Measurements from ENCODE around the gene RPL37A.
A peak's percentile ranks its signal among the peaks of the same experiment; 100 is the strongest.

The RPL37A gene

GRCh38 chr2:216478151-216478550 is 20.5 kb upstream of the RPL37A start:
- TF ChIP-seq ZNF274 (IDR thresholded peaks at IDR 0.05; ENCODE audit: low read depth, low read length), result no peak
- H3K4me3 ChIP-seq (ENCODE audit: low read length), result no peak overlapping the region

DNA sequence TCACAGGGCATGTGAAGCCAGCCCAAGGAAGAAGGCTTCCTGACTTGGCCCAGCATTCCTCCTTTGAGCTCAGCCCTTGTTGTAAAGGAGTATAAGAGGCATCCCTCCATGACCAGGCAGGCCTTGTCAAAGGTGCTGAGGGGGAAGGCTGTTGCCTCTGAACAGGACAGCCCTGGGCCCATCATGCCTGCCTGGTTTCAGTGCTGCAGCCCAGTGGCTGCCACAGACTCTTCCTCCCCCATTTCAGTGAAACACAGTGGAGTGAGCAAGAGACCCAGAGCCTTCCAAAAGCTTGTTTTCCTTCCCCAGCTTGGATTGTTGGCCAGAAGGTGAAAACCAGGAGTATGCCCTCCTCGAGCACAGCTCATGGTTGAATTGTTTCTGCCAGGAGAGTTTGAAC is 19.9 kb upstream of the RPL37A start:
- no peak for TF ChIP-seq ZNF274 (IDR thresholded peaks at IDR 0.05; ENCODE audit: low read depth, low read length)
- no peak overlapping the region for H3K4me3 ChIP-seq (ENCODE audit: low read length)

- no peak for TF ChIP-seq ZNF274 (IDR thresholded peaks at IDR 0.05; ENCODE audit: low read depth, low read length)
- no peak overlapping the region for H3K4me3 ChIP-seq (ENCODE audit: low read length)
These were observed 18.4 kb upstream of the RPL37A start for GRCh38 chr2:216480221-216480620.

DNA sequence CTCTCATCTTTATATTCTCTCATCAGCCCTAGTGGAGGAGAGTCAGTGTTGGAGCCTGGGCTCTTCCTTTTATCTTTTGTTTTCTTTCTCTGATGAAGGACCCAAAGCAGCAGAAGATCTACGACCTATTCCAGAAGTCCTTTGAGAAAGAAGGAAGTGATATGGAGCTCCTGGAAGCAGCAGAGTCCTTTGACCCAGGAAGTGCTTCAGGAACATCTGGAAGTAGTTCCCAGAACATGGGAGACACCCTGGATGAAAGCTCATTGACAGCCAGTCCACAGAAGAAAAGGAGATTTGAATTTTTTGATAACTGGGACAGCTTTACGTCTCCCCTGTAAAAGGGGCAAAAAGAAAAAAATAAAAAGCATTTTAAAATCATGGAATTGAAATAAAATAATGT is 16.0 kb upstream of the RPL37A start:
- no peak overlapping the region for H3K4me3 ChIP-seq (ENCODE audit: low read length)
- TF ChIP-seq ZNF274 (IDR thresholded peaks at IDR 0.05; ENCODE audit: low read depth, low read length), result no peak

- no peak for TF ChIP-seq ZNF274 (IDR thresholded peaks at IDR 0.05; ENCODE audit: low read depth, low read length)
- H3K4me3 ChIP-seq (ENCODE audit: low read length), result no peak overlapping the region
These were observed 13.4 kb upstream of the RPL37A start for GRCh38 chr2:216485237-216485636.

DNA sequence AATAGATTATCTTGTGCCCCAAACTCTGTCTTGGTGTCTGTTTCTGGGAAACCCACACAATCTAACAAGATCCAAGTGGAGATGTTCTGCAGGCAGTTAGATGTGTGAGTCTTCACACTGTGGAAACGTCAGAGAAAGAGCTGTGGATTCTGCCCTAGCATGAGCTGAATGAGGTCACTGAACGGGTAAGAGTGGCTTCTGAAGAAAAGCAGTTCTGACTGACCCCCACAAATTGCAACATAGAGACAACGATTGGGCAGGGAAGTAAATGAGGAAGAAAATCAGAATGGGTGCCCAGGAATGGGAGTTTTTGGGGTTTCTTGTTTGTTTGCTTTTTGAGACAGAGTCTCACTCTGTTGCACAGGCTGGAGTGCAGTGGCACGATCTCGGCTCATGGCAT is 12.9 kb upstream of the RPL37A start:
- H3K4me3 ChIP-seq (ENCODE audit: low read length), result no peak overlapping the region

GRCh38 chr2:216486271-216486670 is 12.4 kb upstream of the RPL37A start:
- no peak for TF ChIP-seq ZNF274 (IDR thresholded peaks at IDR 0.05; ENCODE audit: low read depth, low read length)
- H3K4me3 ChIP-seq (ENCODE audit: low read length), result no peak overlapping the region

More for the DNA sequence above, 12.9 kb upstream of the RPL37A start:
- no peak for TF ChIP-seq ZNF274 (IDR thresholded peaks at IDR 0.05; ENCODE audit: low read depth, low read length)

DNA sequence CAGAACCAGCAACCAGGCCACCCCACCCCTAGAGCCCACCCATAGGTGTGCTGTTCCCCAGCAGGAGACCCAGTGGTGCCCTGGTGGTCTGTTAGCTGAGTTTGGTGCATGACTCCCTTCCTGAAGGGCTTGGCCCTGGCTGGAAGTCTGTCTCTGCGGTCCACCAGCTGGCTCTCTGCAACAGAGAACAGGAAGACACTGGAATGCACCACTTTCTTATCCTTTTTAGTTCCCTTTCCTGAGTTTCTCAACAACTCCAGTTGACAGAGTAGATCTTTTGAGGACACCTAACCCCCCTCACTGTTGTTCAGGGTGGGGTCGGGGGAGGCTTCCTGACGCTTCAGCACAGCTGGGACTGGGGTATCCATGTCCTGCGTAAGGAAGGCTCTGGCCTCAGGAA is 11.9 kb upstream of the RPL37A start:
- H3K4me3 ChIP-seq (ENCODE audit: low read length), result no peak overlapping the region

DNA sequence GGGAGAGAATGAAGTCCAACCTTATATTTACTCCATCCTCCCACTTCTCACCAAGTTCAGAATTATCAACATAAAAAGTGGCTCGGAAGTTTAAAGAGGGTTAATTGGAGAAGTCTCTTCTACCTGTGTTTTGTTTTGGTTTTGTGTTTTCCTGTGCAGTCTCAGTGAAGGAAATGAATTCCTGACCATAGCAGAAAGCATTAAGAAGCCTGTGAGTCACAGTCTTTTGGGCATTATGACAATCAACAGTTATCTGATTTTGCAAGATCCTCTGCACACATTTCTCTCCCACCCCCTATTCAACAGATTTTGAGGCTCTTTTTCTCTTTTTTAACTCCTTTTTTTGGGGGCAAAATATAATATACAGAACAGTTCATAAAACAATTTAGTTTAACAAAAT is 8.6 kb upstream of the RPL37A start:
- no peak for TF ChIP-seq ZNF274 (IDR thresholded peaks at IDR 0.05; ENCODE audit: low read depth, low read length)

More for the DNA sequence above, 11.9 kb upstream of the RPL37A start:
- no peak for TF ChIP-seq ZNF274 (IDR thresholded peaks at IDR 0.05; ENCODE audit: low read depth, low read length)

GRCh38 chr2:216491793-216492596 is 6.6 kb upstream of the RPL37A start:
- no peak overlapping the region for H3K4me3 ChIP-seq (ENCODE audit: low read length)
- no peak for TF ChIP-seq ZNF274 (IDR thresholded peaks at IDR 0.05; ENCODE audit: low read depth, low read length)

More for the DNA sequence above, 8.6 kb upstream of the RPL37A start:
- H3K4me3 ChIP-seq (ENCODE audit: low read length), result no peak overlapping the region

DNA sequence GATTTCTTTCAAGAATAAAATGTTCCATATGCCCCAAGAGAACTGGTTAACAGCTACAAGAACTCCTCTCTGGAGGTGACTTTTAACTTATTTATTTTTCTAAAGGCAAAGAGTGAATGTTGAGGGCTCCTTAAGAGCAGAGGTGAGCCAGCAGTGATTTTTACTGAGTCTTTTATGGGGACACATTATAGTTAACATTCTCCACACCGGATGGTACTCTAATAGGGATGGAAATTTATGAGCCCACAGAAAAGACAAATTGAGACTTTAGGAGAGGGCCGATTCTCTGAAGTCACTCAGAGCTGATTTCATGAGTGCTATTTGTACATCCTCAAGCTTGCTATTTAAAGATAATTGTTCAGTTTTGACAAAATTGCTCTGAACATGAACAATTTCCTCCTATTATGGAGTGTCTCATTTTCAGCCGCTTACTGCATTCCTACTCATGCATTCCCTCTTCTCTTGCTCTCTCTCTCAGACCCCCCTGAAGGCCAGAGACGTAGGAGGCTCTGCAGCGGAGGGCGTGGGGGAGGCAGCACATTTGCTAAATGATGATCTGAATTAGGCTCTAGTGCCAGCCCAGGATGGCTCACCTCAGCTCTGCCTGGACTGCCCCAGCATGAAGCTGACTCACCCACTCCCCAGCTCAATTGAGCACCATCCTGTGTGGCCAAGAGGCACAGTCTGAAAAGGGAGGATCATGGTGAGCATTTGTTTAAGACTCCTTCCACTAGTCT is 5.9 kb upstream of the RPL37A start:
- TF ChIP-seq ZNF274 (IDR thresholded peaks at IDR 0.05; ENCODE audit: low read depth, low read length), result no peak
- no peak overlapping the region for H3K4me3 ChIP-seq (ENCODE audit: low read length)

DNA sequence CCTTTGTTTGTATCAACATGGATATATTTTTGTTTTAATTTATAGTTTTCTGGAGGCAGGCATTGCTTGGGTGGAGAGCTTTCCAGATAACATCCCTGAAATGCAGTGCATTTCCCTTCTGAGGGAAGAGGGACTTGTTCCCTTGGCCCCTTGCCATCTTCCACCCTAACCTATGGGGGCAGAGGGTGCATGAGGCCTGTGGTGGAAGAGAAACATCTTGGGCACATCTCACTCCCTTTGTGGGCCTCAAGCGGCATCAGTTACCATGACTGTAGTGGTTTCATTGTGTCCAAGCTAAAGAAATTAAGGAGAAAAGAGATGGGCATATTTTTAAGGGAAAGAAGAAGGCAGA is 5.3 kb upstream of the RPL37A start:
- TF ChIP-seq ZNF274 (IDR thresholded peaks at IDR 0.05; ENCODE audit: low read depth, low read length), result no peak

GRCh38 chr2:216495656-216496055 is 3.0 kb upstream of the RPL37A start:
- no peak overlapping the region for H3K4me3 ChIP-seq (ENCODE audit: low read length)
- no peak for TF ChIP-seq ZNF274 (IDR thresholded peaks at IDR 0.05; ENCODE audit: low read depth, low read length)

More for the DNA sequence above, 5.3 kb upstream of the RPL37A start:
- H3K4me3 ChIP-seq (ENCODE audit: low read length), result no peak overlapping the region

DNA sequence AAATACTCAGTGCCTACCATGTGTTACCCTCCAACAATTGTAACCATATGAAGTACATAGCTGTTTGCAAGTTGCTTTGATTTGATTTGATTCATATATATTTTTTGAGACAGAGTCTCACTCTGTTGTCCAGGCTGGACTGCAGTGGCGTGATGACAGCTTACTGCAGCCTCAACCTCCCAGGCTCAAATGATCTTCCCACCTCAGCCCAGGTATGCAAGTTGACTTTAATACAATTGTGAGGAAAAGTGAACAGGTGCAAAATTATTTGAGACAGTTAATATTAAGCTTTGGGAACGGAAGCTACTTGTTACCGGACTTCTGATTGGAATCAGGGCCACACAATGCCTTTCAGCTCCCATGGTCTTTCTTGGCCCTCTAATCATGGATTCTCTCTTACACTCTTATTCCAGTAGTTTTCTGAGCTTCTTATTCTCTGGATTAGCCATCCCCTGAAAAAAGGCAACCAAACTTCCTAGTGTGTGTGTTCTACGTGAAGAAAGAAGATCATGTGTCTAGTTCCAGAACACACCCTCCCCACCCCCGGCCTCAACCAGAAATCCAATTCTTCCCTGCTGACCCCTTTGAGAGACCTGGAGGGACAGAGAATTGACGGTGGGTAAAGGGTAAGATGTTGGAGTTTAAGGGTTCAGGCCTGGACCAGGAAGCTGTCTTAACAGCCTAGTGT is 1.1 kb upstream of the RPL37A start:
- H3K4me3 ChIP-seq (ENCODE audit: low read length), result peak overlapping the region; percentile 99
- no peak for TF ChIP-seq ZNF274 (IDR thresholded peaks at IDR 0.05; ENCODE audit: low read depth, low read length)

DNA sequence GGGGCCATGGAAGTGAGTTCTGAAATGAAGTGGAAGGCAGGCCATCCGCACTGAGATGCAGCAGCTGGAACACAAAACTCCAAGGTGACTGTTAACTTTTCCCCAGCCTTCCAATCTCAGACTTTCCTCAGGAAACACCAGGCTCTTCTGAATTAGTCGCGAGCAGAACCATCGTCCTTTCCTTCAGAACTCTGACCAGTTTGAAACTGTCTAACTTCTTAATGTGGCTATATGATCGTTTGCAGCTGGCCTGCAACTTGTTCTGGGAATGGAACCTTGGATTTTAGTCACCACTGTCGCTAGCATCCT is 620 bp upstream of the RPL37A start:
- TF ChIP-seq ZNF274 (IDR thresholded peaks at IDR 0.05; ENCODE audit: low read depth, low read length), result no peak
- H3K4me3 ChIP-seq (ENCODE audit: low read length), result peak overlapping the region; percentile 99
